HEK293 (cell line): ENCODE results near the gene TP63.

Source experiments
- CTCF ChIA-PET: fragments of 350-600 bp; formaldehyde crosslinking; extraction: SDS; loops from one replicate; lab custom pipeline; 2021; ENCODE audit warnings: antibody characterized with exemption; lab: Yijun Ruan, JAX
- POLR2A ChIA-PET: fragments of 300-600 bp; formaldehyde crosslinking; extraction: SDS; loops from one replicate; lab custom pipeline; 2020; ENCODE audit warnings: antibody characterized with exemption, inconsistent platforms; lab: Yijun Ruan, JAX
- H3K27ac ChIP-seq: fragments of 200-500 bp; sonication (Bioruptor generic); 2 replicates; pipeline ENCODE4 v1.5.1; 2014; ENCODE audit warnings: low read depth, low read length, control low read depth, inconsistent platforms; ENCODE audit errors: extremely low read depth
- H3K36me3 ChIP-seq, 2 experiments: fragments of 200-500 bp in 1 of 2; sonication (Bioruptor generic) in 1 of 2; 1 replicate in 1 of 2; 2 replicates in 1 of 2; pipeline ENCODE4 v1.5.1; 2014 to 2017; ENCODE audit warnings: inconsistent platforms in 2 of 2, low read length in 2 of 2; ENCODE audit not compliant: control insufficient read depth in 2 of 2, insufficient read depth in 1 of 2
- H3K4me1 ChIP-seq: fragments of 200-500 bp; sonication (Bioruptor generic); 2 replicates; pipeline ENCODE4 v1.5.1; 2014; ENCODE audit warnings: mild to moderate bottlenecking, low read length, inconsistent platforms; ENCODE audit not compliant: control insufficient read depth, insufficient read depth
- H3K4me3 ChIP-seq: 2 replicates; pipeline ENCODE4 v1.5.1; 2011; ENCODE audit warnings: low read depth, mild to moderate bottlenecking, control low read depth, low read length, moderate library complexity
- H3K9me3 ChIP-seq: fragments of 200-500 bp; sonication (Bioruptor generic); 2 replicates; pipeline ENCODE4 v1.5.1; 2014; ENCODE audit warnings: low read depth, low read length, inconsistent platforms; ENCODE audit not compliant: control insufficient read depth, insufficient read depth
- ELK4 ChIP-seq: IDR thresholded peaks from 2 replicates; pipeline ENCODE4 v1.6.1; 2011; ENCODE audit warnings: mild to moderate bottlenecking, low read depth, low read length, borderline replicate concordance
- FEZF1 ChIP-seq: fragments of 450-650 bp; formaldehyde crosslinking; IDR thresholded peaks from 2 replicates; pipeline ENCODE4 v1.5.1; 2016; ENCODE audit warnings: missing biosample characterization, missing genetic modification characterization
- KLF8 ChIP-seq: fragments of 450-650 bp; formaldehyde crosslinking; IDR thresholded peaks from 2 replicates; pipeline ENCODE4 v1.5.1; 2016; ENCODE audit warnings: missing biosample characterization, missing genetic modification characterization
- MYNN ChIP-seq: fragments of 450-650 bp; formaldehyde crosslinking; IDR thresholded peaks from 2 replicates; pipeline ENCODE4 v1.5.1; 2016; ENCODE audit warnings: missing biosample characterization, missing genetic modification characterization, borderline replicate concordance
- SETDB1 ChIP-seq: IDR thresholded peaks from one replicate; pipeline ENCODE4 v1.6.1; 2017; ENCODE audit warnings: mild to moderate bottlenecking, low read length, moderate library complexity, mixed read lengths; ENCODE audit not compliant: insufficient read length
- SP3 ChIP-seq: fragments of 450-650 bp; formaldehyde crosslinking; IDR thresholded peaks from 2 replicates; pipeline ENCODE4 v1.5.1; 2016; ENCODE audit warnings: missing biosample characterization, missing genetic modification characterization
- TCF7L2 ChIP-seq: IDR thresholded peaks from 2 replicates; pipeline ENCODE4 v1.6.1; 2011; ENCODE audit warnings: low read depth, mild to moderate bottlenecking, inconsistent platforms, low read length, moderate library complexity, borderline replicate concordance
- TRIM28 ChIP-seq: IDR thresholded peaks from 2 replicates; pipeline ENCODE4 v1.6.1; 2011; ENCODE audit warnings: low read length, control low read depth, borderline replicate concordance
- WT1 ChIP-seq: fragments of 450-650 bp; formaldehyde crosslinking; IDR thresholded peaks from 2 replicates; pipeline ENCODE4 v1.5.1; 2016; ENCODE audit warnings: missing biosample characterization, missing genetic modification characterization
- ZNF112 ChIP-seq: fragments of 450-650 bp; formaldehyde crosslinking; IDR thresholded peaks from 2 replicates; pipeline ENCODE4 v1.5.0; 2017; ENCODE audit warnings: missing biosample characterization, missing genetic modification characterization
- ZNF133 ChIP-seq: fragments of 450-650 bp; formaldehyde crosslinking; IDR thresholded peaks from 2 replicates; pipeline ENCODE4 v1.5.1; 2016; ENCODE audit warnings: missing biosample characterization, missing genetic modification characterization
- ZNF16 ChIP-seq: fragments of 450-650 bp; formaldehyde crosslinking; IDR thresholded peaks from 2 replicates; pipeline ENCODE4 v1.5.1; 2016; ENCODE audit warnings: low read depth, missing biosample characterization, missing genetic modification characterization
- ZNF18 ChIP-seq: fragments of 450-650 bp; formaldehyde crosslinking; IDR thresholded peaks from 2 replicates; pipeline ENCODE4 v1.5.1; 2016; ENCODE audit warnings: missing biosample characterization, missing genetic modification characterization
- ZNF280C ChIP-seq: fragments of 450-650 bp; formaldehyde crosslinking; IDR thresholded peaks from 2 replicates; pipeline ENCODE4 v1.5.1; 2016; ENCODE audit warnings: missing biosample characterization, missing genetic modification characterization
- ZNF302 ChIP-seq: fragments of 450-650 bp; formaldehyde crosslinking; IDR thresholded peaks from 2 replicates; pipeline ENCODE4 v1.5.1; 2016; ENCODE audit warnings: missing biosample characterization, missing genetic modification characterization, low read depth
- ZNF341 ChIP-seq: fragments of 450-650 bp; formaldehyde crosslinking; IDR thresholded peaks from 2 replicates; pipeline ENCODE4; 2016; ENCODE audit warnings: low read depth, missing biosample characterization, missing genetic modification characterization
- ZNF404 ChIP-seq: fragments of 450-650 bp; formaldehyde crosslinking; IDR thresholded peaks from 2 replicates; pipeline ENCODE4 v1.5.1; 2017; ENCODE audit warnings: missing biosample characterization, missing genetic modification characterization
- ZNF514 ChIP-seq: fragments of 450-650 bp; formaldehyde crosslinking; IDR thresholded peaks from 2 replicates; pipeline ENCODE4 v1.5.1; 2016; ENCODE audit warnings: missing biosample characterization, missing genetic modification characterization
- ZNF580 ChIP-seq: fragments of 450-650 bp; formaldehyde crosslinking; IDR thresholded peaks from 2 replicates; pipeline ENCODE4 v1.5.1; 2016; ENCODE audit warnings: missing biosample characterization, missing genetic modification characterization
- ZNF629 ChIP-seq: fragments of 450-650 bp; formaldehyde crosslinking; IDR thresholded peaks from 2 replicates; pipeline ENCODE4 v1.5.1; 2017; ENCODE audit warnings: missing biosample characterization, missing genetic modification characterization
- ZNF670 ChIP-seq: fragments of 450-650 bp; formaldehyde crosslinking; IDR thresholded peaks from 2 replicates; pipeline ENCODE4 v1.5.1; 2016; ENCODE audit warnings: missing biosample characterization, missing genetic modification characterization, low read depth
- ZNF701 ChIP-seq: fragments of 450-650 bp; formaldehyde crosslinking; IDR thresholded peaks from 2 replicates; pipeline ENCODE4 v1.5.1; 2016; ENCODE audit warnings: missing biosample characterization, missing genetic modification characterization
- ZNF76 ChIP-seq: fragments of 450-650 bp; formaldehyde crosslinking; IDR thresholded peaks from 2 replicates; pipeline ENCODE4; 2016; ENCODE audit warnings: low read depth, missing biosample characterization, missing genetic modification characterization, borderline replicate concordance

TP63 gene

GRCh38 chr3:189834462-189834861, 203.3 kb downstream of the TP63 start (continued):
- TF ChIP-seq ZNF280C (no peak), ZNF701 (tag by site-specific recombination) (no peak), ZNF404 (no peak), ZNF670 (tag by site-specific recombination) (no peak), ZNF341 (tag by site-specific recombination) (no peak), KLF8 (tag by site-specific recombination) (no peak), ZNF18 (tag by site-specific recombination) (no peak)

GRCh38 chr3:189836795-189837194, 205.6 kb downstream of the TP63 start:
- Histone ChIP-seq H3K36me3 (no peaks in the 10 kb centered on the region), H3K9me3 (no peaks in the 10 kb centered on the region), H3K4me1 (no peaks in the 10 kb centered on the region), H3K27ac (no peak overlapping the region), H3K4me3 (no peak overlapping the region)
- ChIA-PET CTCF (no interaction called here), POLR2A (no interaction called here)
- TF ChIP-seq ZNF514 (tag by site-specific recombination) (no peak), ZNF16 (tag by site-specific recombination) (no peak), FEZF1 (tag by site-specific recombination) (no peak), WT1 (no peak), ZNF76 (no peak), ZNF133 (tag by site-specific recombination) (no peak), ZNF112 (no peak), SP3 (no peak), ZNF580 (tag by site-specific recombination) (no peak), SETDB1 (no peak)

GRCh38 chr3:189838291-189838690, 207.1 kb downstream of the TP63 start:
- no peaks in the 10 kb centered on the region for H3K4me1 ChIP-seq
- TF ChIP-seq FEZF1 (tag by site-specific recombination) (no peak), TRIM28 (no peak), ZNF302 (tag by site-specific recombination) (no peak), TCF7L2 (no peak), MYNN (tag by site-specific recombination) (no peak), ZNF629 (tag by site-specific recombination) (no peak), ELK4 (no peak)
- POLR2A ChIA-PET, result no interaction called here
- H3K9me3 ChIP-seq, result no peaks in the 10 kb centered on the region
- no peak overlapping the region for H3K27ac ChIP-seq
- H3K36me3 ChIP-seq, result no peaks in the 10 kb centered on the region
- CTCF ChIA-PET, result interaction anchor here (0.7 kb wide), 1 partner anchor 83 kb away, joined by 3 read pairs; no protein-coding TSS in a partner anchor
- H3K4me3 ChIP-seq, result no peak overlapping the region
